Neural progenitor cell (in vitro differentiated cells): ENCODE results near the gene NHSL1.

Source experiments
- EZH2 ChIP-seq: fragments of 200-600 bp; sonication (generic); IDR thresholded peaks from 2 replicates; pipeline ENCODE4 v1.6.1; 2017; ENCODE audit warnings: antibody characterized with exemption, mild to moderate bottlenecking, moderate library complexity
- TF ChIP-seq, protein P1 (sequence below): fragments of 200-600 bp; sonication (generic); IDR thresholded peaks from 2 replicates; pipeline ENCODE4 v1.5.1; 2017; ENCODE audit warnings: antibody characterized with exemption, mild to moderate bottlenecking

- TF ChIP-seq, protein P1, sequence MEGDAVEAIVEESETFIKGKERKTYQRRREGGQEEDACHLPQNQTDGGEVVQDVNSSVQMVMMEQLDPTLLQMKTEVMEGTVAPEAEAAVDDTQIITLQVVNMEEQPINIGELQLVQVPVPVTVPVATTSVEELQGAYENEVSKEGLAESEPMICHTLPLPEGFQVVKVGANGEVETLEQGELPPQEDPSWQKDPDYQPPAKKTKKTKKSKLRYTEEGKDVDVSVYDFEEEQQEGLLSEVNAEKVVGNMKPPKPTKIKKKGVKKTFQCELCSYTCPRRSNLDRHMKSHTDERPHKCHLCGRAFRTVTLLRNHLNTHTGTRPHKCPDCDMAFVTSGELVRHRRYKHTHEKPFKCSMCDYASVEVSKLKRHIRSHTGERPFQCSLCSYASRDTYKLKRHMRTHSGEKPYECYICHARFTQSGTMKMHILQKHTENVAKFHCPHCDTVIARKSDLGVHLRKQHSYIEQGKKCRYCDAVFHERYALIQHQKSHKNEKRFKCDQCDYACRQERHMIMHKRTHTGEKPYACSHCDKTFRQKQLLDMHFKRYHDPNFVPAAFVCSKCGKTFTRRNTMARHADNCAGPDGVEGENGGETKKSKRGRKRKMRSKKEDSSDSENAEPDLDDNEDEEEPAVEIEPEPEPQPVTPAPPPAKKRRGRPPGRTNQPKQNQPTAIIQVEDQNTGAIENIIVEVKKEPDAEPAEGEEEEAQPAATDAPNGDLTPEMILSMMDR, result no peak
- TF ChIP-seq EZH2, result no peak
These were observed 109.7 kb downstream of the NHSL1 start for GRCh38 chr6:138389551-138389950.
